ENCODE results near the gene GSTM3. TPM values are rescaled to one million over a fixed set of nuclear protein-coding genes. Genes with fewer than 3 reads are reported as not detected.
A peak's percentile ranks its signal among the peaks of the same experiment; 100 is the strongest.

The GSTM3 gene
- total and polyA plus RNA-seq, 2 experiments from 2014 or later = 30.0 to 75.2 TPM

- WGBS, 2 experiments (ENCODE audit: low coverage in 1 of 2, low lambda C conversion rate in 2 of 2, missing lambda C conversion rate in 2 of 2) = 79 to 81% methylated on average over 1 of the region's 1 CpG
These were observed 41.7 kb upstream of the GSTM3 start for GRCh38 chr1:109782514-109782913.

GRCh38 chr1:109781806-109782205 lies 41.0 kb upstream of the GSTM3 start:
- Histone ChIP-seq H3K4me1 (ENCODE audit: insufficient read depth) (peaks cover 26% of the 10 kb centered on the region), H3K36me3 (ENCODE audit: low read depth) (no peaks in the 10 kb centered on the region), H3K9me3 (ENCODE audit: low read depth) (no peaks in the 10 kb centered on the region), H3K4me2 (ENCODE audit: unreplicated experiment) (no peak overlapping the region), H3K9me2 (ENCODE audit: insufficient read depth) (no peaks in the 10 kb centered on the region), H3K4me3 (no peak overlapping the region), H3K27me3 (replicated peaks; ENCODE audit: insufficient read depth) (no peaks in the 10 kb centered on the region), H3F3A (ENCODE audit: insufficient read depth) (0 out of 2 replicates have a peak, but pooled peaks cover 10% of the 10 kb centered on the region), H4K20me1 (ENCODE audit: insufficient read depth) (no peaks in the 10 kb centered on the region), H3K9ac (no peak overlapping the region), H3K27ac (no peak overlapping the region), H2AFZ (no peak overlapping the region), H3K79me2 (ENCODE audit: insufficient read depth) (no peaks in the 10 kb centered on the region)
- DNase-seq = no peak
- WGBS, 2 experiments (ENCODE audit: low coverage in 1 of 2, low lambda C conversion rate in 2 of 2, missing lambda C conversion rate in 2 of 2) = 97% methylated on average over 2 of the region's 2 CpGs
- TF ChIP-seq EZH2 (IDR thresholded peaks at IDR 0.05; ENCODE audit: insufficient read depth, poor library complexity, severe bottlenecking) (no peak), EZH2phosphoT487 (IDR thresholded peaks at IDR 0.05; ENCODE audit: insufficient read depth, low read depth) (no peak)
- in situ Hi-C loops (cut with MboI) = no loop called here

More at GRCh38 chr1:109782514-109782913, 41.7 kb upstream of the GSTM3 start:
- Histone ChIP-seq H3K9me2 (ENCODE audit: insufficient read depth) (no peaks in the 10 kb centered on the region), H3K27me3 (replicated peaks; ENCODE audit: insufficient read depth) (no peaks in the 10 kb centered on the region), H3K4me1 (ENCODE audit: insufficient read depth) (peaks cover 26% of the 10 kb centered on the region), H3K9me3 (ENCODE audit: low read depth) (no peaks in the 10 kb centered on the region), H2AFZ (no peak overlapping the region), H3F3A (ENCODE audit: insufficient read depth) (0 out of 2 replicates have a peak, but pooled peaks cover 10% of the 10 kb centered on the region), H3K36me3 (ENCODE audit: low read depth) (no peaks in the 10 kb centered on the region), H3K4me3 (no peak overlapping the region), H4K20me1 (ENCODE audit: insufficient read depth) (no peaks in the 10 kb centered on the region), H3K9ac (no peak overlapping the region), H3K4me2 (ENCODE audit: unreplicated experiment) (peak overlapping the region; percentile 6), H3K79me2 (ENCODE audit: insufficient read depth) (no peaks in the 10 kb centered on the region), H3K27ac (no peak overlapping the region)
- TF ChIP-seq EZH2 (IDR thresholded peaks at IDR 0.05; ENCODE audit: insufficient read depth, poor library complexity, severe bottlenecking) = no peak
- DNase-seq = no peak
- in situ Hi-C loops (cut with MboI) = no loop called here

- Histone ChIP-seq H3K9ac (no peak overlapping the region), H2AFZ (no peak overlapping the region), H3K9me2 (ENCODE audit: insufficient read depth) (no peaks in the 10 kb centered on the region), H3K27ac (no peak overlapping the region), H3K4me3 (no peak overlapping the region), H3K4me2 (ENCODE audit: unreplicated experiment) (no peak overlapping the region), H3K4me1 (ENCODE audit: insufficient read depth) (peaks cover 26% of the 10 kb centered on the region), H3K79me2 (ENCODE audit: insufficient read depth) (no peaks in the 10 kb centered on the region), H3K36me3 (ENCODE audit: low read depth) (no peaks in the 10 kb centered on the region), H3F3A (ENCODE audit: insufficient read depth) (0 out of 2 replicates have a peak, but pooled peaks cover 10% of the 10 kb centered on the region), H3K27me3 (replicated peaks; ENCODE audit: insufficient read depth) (no peaks in the 10 kb centered on the region), H3K9me3 (ENCODE audit: low read depth) (no peaks in the 10 kb centered on the region), H4K20me1 (ENCODE audit: insufficient read depth) (no peaks in the 10 kb centered on the region)
- whole genome bisulfite sequencing, 2 experiments (ENCODE audit: low coverage in 1 of 2, low lambda C conversion rate in 2 of 2, missing lambda C conversion rate in 2 of 2) = 93 to 100% methylated on average over 1 of the region's 1 CpG
- TF ChIP-seq EZH2phosphoT487 (IDR thresholded peaks at IDR 0.05; ENCODE audit: insufficient read depth, low read depth) = no peak
- TF ChIP-seq EZH2 (IDR thresholded peaks at IDR 0.05; ENCODE audit: insufficient read depth, poor library complexity, severe bottlenecking) = no peak
- DNase-seq = no peak
- in situ Hi-C loops (cut with MboI) = no loop called here
These were observed 40.1 kb upstream of the GSTM3 start for GRCh38 chr1:109780982-109781381.

- H3K27ac ChIP-seq = no peak overlapping the region
- in situ Hi-C loops (cut with MboI) = no loop called here
- no peak for TF ChIP-seq EZH2phosphoT487 (IDR thresholded peaks at IDR 0.05; ENCODE audit: insufficient read depth, low read depth)
- no peak for TF ChIP-seq EZH2 (IDR thresholded peaks at IDR 0.05; ENCODE audit: insufficient read depth, poor library complexity, severe bottlenecking)
These were observed 37.3 kb upstream of the GSTM3 start for GRCh38 chr1:109777980-109778625.

More at GRCh38 chr1:109777980-109778625, 37.3 kb upstream of the GSTM3 start:
- Histone ChIP-seq H3F3A (ENCODE audit: insufficient read depth) (0 out of 2 replicates have a peak, but pooled peaks cover 10% of the 10 kb centered on the region), H2AFZ (no peak overlapping the region), H3K27me3 (replicated peaks; ENCODE audit: insufficient read depth) (no peaks in the 10 kb centered on the region), H3K36me3 (ENCODE audit: low read depth) (no peaks in the 10 kb centered on the region), H3K9me2 (ENCODE audit: insufficient read depth) (no peaks in the 10 kb centered on the region), H3K9me3 (ENCODE audit: low read depth) (no peaks in the 10 kb centered on the region), H3K9ac (no peak overlapping the region), H4K20me1 (ENCODE audit: insufficient read depth) (no peaks in the 10 kb centered on the region), H3K4me1 (ENCODE audit: insufficient read depth) (peaks cover 25% of the 10 kb centered on the region), H3K4me3 (no peak overlapping the region), H3K4me2 (ENCODE audit: unreplicated experiment) (no peak overlapping the region), H3K79me2 (ENCODE audit: insufficient read depth) (no peaks in the 10 kb centered on the region)
- no peak for DNase-seq
- 90 to 91% methylated on average over 9 of the region's 9 CpGs for WGBS, 2 experiments (ENCODE audit: low coverage in 1 of 2, low lambda C conversion rate in 2 of 2, missing lambda C conversion rate in 2 of 2)
